Measurements from ENCODE around the gene NRL.
A peak's percentile ranks its signal among the peaks of the same experiment; 100 is the strongest.
"Not testable (repeated sequence)": the region's sequence is repeated elsewhere in the genome, so short reads cannot be mapped to it uniquely, and the experiment has no call there.

NRL gene

DNA sequence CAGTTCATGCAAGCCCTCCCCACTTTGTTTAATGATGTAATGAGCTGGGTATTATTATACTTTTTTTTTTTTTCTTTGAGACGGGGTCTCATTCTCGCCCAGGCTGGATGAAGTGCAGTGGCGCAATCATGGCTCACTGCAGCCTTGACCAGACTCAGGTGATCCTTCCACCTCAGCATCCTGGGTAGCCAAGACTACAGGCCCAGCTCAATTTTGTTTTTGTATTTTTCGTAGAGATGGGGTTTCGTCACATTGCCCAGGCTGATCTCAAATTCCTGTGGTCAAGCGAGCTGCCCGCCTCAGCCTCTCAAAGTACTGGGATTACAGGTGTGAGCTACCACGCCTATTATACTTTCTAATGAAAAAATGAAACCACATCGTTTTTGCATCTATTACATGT is 4.7 kb downstream of the NRL start:
- Mint-ChIP-seq H3K4me3 (no peak overlapping the region), H3K27me3 (no peaks in the 10 kb centered on the region), H3K4me1 (ENCODE audit: low read depth in 2 of 2) (peaks cover 9 to 12% of the 10 kb centered on the region in 2 donors), H3K36me3 (ENCODE audit: insufficient read depth) (peaks cover 16% of the 10 kb centered on the region), H3K9me3 (no peaks in the 10 kb centered on the region), H3K27ac (no peak overlapping the region)
- DNase-seq (no peak), ATAC-seq (replicated peaks) (no peak)

DNA sequence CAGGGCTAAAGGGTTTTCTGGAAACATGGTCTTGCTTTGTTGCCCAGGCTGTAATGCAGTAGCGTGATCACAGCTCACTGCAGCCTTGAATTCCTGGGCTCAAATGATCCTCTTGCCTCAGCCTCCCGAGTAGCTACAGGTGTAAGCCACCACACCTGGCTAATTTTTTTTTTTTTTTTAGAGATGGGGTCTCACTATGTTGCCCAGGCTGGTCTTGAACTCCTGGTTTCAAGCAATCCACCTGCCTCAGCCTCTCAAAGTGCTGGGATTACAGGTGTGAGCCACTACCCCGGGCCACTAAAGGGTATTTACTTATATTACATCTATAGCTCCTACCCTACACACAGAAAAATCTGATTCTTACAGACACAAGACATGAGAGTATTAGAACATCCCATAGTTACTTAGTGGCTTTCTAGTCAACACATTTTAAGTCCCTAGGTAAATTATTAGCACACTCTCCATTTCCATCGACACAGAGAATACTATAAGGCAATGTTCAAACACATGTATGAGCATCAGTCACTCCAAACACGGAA is 6.3 kb downstream of the NRL start:
- ATAC-seq (replicated peaks) (no peak), DNase-seq (no peak)
- Mint-ChIP-seq H3K4me3 (no peak overlapping the region), H3K36me3 (ENCODE audit: insufficient read depth) (no peaks in the 10 kb centered on the region), H3K27me3 (no peaks in the 10 kb centered on the region), H3K27ac (peak overlapping the region; percentile 90 to 92), H3K4me1 (ENCODE audit: low read depth in 2 of 2) (peaks cover 6 to 11% of the 10 kb centered on the region in 2 donors), H3K9me3 (no peaks in the 10 kb centered on the region)

DNA sequence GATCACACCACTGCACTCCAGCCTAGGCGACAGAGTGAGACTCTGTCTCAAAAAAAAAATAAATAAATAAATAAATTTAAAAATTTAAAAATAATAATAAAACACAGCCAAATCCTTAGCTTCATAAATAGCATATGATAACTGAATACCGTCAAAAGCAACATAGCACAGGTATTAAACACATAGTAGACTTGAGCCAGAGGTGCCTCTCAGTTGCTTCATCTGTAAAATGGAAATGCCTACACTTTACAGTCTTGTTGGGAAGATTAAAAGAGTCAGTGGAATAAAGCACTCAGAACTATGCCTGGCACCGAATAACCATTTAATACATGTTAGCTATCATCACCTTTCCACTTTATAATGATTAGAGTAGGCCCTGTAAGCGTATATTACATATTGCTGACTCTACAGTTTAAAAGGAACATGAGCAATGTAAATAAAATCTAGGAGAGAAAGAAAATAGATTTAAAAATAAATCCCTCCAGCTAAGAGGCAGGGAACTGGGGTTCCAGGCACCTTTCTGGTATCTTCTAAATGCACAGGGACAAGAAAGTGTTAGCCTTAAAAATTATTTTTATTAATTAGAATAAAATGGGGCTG is 8.0 kb downstream of the NRL start:
- ATAC-seq (replicated peaks) (no peak), DNase-seq (no peak)
- H3K4me3 Mint-ChIP-seq, result no peak overlapping the region
- H3K9me3 Mint-ChIP-seq, result no peaks in the 10 kb centered on the region
- H3K36me3 Mint-ChIP-seq (ENCODE audit: insufficient read depth), result no peaks in the 10 kb centered on the region
- H3K27ac Mint-ChIP-seq, result no peak overlapping the region
- H3K27me3 Mint-ChIP-seq, result no peaks in the 10 kb centered on the region
- peaks cover 6 to 11% of the 10 kb centered on the region in 2 donors for H3K4me1 Mint-ChIP-seq (ENCODE audit: low read depth in 2 of 2)

DNA sequence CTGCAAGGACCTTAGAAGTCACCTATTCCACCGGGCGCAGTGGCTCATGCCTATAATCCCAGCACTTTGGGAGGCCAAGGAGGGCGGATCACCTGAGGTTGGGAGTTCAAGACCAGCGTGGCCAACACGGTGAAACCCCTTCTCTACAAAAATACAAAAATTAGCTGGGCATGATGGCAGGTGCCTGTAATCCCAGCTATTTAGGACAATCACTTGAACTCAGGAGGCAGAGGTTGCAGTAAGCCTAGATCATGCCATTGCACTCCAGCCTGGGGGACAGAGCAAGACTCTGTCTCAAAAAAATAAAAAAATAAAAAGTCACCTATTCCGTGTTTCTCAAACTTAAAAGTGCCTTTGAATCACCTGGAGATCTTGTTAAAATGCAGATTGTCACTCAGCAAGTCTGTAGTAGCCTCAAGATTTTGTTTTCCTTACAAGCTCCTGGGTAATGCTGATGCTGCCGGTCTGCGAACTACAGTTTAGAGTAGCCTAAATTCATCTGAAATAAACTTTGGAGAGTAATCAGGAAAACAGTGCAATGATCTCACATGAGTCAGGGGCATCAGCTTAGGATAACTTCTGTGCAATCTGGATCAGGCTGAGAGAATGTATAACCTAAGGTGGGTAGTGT is 9.0 kb downstream of the NRL start:
- not testable (repeated sequence) for ATAC-seq (replicated peaks); H3K27me3 Mint-ChIP-seq; H3K36me3 Mint-ChIP-seq (ENCODE audit: insufficient read depth); H3K27ac Mint-ChIP-seq; DNase-seq; H3K4me3 Mint-ChIP-seq; H3K9me3 Mint-ChIP-seq
- H3K4me1 Mint-ChIP-seq (ENCODE audit: low read depth in 2 of 2), result peaks cover 6 to 11% of the 10 kb centered on the region in 2 donors

DNA sequence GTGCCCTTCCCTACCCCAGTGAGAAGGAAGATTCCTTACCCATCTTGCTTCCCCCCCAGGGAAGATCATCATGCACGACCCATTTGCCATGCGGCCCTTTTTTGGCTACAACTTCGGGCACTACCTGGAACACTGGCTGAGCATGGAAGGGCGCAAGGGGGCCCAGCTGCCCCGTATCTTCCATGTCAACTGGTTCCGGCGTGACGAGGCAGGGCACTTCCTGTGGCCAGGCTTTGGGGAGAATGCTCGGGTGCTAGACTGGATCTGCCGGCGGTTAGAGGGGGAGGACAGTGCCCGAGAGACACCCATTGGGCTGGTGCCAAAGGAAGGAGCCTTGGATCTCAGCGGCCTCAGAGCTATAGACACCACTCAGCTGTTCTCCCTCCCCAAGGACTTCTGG is 11.3 kb downstream of the NRL start:
- H3K27me3 Mint-ChIP-seq, result no peaks in the 10 kb centered on the region
- DNase-seq (no peak), ATAC-seq (replicated peaks) (no peak)
- peaks cover under 1 to 4% of the 10 kb centered on the region in 2 donors for H3K4me1 Mint-ChIP-seq (ENCODE audit: low read depth in 2 of 2)
- H3K36me3 Mint-ChIP-seq (ENCODE audit: insufficient read depth), result peaks cover 11% of the 10 kb centered on the region
- H3K4me3 Mint-ChIP-seq, result no peak overlapping the region
- peak overlapping the region in 1 of 2 donors; percentile 2 for H3K27ac Mint-ChIP-seq
- no peaks in the 10 kb centered on the region for H3K9me3 Mint-ChIP-seq

DNA sequence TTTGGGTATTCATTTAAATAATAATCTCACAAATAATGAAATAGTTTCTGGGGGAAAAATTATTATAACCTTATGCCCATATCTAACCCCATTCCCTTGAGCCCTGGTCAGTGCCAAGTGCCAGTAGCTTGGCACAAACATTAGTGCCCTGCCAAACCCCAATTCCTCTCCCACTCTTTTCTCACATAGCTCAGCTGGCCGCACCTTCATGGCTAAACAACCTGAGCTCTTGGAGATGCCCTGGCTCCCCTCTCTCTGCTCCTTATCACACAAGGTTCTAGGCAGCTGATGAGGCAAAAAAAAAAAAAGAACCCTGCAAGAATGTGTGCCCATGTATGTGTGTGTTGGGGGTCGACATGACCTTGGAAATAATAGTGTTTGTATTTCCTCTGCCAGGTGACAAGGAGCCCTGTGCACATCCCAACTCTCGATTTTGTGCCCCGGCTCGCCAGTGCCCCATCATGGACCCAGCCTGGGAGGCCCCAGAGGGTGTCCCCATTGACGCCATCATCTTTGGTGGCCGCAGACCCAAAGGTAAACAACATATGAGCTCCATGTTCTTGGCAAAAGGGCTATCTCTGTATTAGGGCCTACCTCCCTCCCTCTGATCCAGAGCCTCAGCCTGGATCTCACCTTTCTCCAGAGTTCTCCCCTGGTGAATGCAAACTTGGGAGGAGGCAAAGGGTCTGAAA is 12.2 kb downstream of the NRL start:
- H3K36me3 Mint-ChIP-seq (ENCODE audit: insufficient read depth), result peaks cover 11% of the 10 kb centered on the region
- peak overlapping the region in 1 of 2 donors; percentile 2 for H3K27ac Mint-ChIP-seq
- H3K4me1 Mint-ChIP-seq (ENCODE audit: low read depth in 2 of 2), result no peaks in the 10 kb centered on the region
- H3K9me3 Mint-ChIP-seq, result no peaks in the 10 kb centered on the region
- H3K4me3 Mint-ChIP-seq, result no peak overlapping the region
- DNase-seq, result no peak
- H3K27me3 Mint-ChIP-seq, result no peaks in the 10 kb centered on the region
- no peak for ATAC-seq (replicated peaks)

DNA sequence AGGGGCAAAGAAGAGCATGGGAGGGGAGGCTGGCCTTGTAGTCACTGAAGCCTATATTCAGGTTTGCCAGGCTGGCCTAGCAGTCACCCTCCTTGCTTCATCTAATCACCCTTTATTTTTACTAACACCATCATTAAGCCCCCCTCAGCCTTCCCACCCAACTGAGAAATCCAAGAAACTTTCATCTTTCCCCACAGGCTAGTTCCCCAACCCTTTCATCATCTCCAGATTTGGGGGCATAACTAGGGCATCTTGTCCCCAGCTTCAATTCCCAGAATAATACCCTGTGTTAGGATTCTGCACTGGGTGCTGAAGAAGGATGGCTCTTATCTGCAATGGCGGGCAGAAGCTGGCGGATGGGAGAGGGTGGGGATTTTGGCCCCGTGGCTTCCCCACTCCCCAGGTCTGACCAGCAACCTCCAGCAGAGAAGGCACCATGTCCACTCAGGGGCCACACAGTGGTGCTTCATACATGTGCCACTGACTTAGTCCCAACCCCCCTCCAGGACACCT is 13.7 kb downstream of the NRL start:
- DNase-seq (no peak), ATAC-seq (replicated peaks) (no peak)
- H3K9me3 Mint-ChIP-seq, result no peaks in the 10 kb centered on the region
- no peak overlapping the region for H3K4me3 Mint-ChIP-seq
- no peaks in the 10 kb centered on the region for H3K27me3 Mint-ChIP-seq
- peaks cover 0 to 4% of the 10 kb centered on the region in 2 donors for H3K4me1 Mint-ChIP-seq (ENCODE audit: low read depth in 2 of 2)
- H3K27ac Mint-ChIP-seq, result peak overlapping the region in 1 of 2 donors; percentile 4
- H3K36me3 Mint-ChIP-seq (ENCODE audit: insufficient read depth), result peaks cover 11% of the 10 kb centered on the region

DNA sequence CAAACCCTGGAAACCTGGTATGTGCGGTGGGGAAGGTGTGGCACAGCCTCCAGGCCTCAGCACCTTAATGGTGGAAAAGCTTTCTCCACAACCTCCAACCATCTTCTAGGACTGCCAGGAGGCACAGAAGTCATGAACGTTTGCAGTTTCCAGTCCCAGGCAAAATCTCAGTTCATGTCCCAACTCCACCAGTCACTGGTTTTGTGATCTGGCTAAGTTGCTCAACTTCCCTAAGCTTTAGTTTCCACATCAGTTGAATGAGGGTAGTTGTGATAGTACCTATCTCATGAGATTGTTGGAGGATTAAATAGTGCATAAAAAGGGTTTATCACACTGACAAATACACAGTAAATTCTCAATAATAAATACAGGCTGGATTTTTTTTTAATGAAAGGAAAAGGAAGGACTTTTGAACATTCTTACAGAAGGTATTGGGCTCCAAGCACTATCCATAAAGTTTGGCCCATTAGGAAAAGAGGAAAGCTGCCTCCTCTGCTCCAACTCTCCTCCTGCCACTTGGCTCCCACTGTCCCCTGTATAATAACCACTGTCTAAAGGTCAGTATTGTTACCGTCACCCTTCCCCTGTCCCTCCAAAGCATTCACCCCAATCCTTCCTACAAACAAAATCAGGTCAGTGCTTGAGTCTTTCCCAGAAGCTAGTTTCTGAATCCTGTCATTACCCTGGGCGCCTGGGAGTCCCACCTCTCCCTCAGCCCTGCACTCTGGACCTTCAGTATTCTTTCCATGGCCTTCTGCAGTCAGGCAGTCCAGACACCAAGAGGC is 14.4 kb downstream of the NRL start:
- no peak for DNase-seq
- H3K27me3 Mint-ChIP-seq, result no peaks in the 10 kb centered on the region
- H3K27ac Mint-ChIP-seq, result peak overlapping the region in 1 of 2 donors; percentile 4
- H3K4me3 Mint-ChIP-seq, result no peak overlapping the region
- H3K9me3 Mint-ChIP-seq, result no peaks in the 10 kb centered on the region
- no peak for ATAC-seq (replicated peaks)
- H3K36me3 Mint-ChIP-seq (ENCODE audit: insufficient read depth), result peaks cover 11% of the 10 kb centered on the region
- peaks cover 4 to 9% of the 10 kb centered on the region in 2 donors for H3K4me1 Mint-ChIP-seq (ENCODE audit: low read depth in 2 of 2)

DNA sequence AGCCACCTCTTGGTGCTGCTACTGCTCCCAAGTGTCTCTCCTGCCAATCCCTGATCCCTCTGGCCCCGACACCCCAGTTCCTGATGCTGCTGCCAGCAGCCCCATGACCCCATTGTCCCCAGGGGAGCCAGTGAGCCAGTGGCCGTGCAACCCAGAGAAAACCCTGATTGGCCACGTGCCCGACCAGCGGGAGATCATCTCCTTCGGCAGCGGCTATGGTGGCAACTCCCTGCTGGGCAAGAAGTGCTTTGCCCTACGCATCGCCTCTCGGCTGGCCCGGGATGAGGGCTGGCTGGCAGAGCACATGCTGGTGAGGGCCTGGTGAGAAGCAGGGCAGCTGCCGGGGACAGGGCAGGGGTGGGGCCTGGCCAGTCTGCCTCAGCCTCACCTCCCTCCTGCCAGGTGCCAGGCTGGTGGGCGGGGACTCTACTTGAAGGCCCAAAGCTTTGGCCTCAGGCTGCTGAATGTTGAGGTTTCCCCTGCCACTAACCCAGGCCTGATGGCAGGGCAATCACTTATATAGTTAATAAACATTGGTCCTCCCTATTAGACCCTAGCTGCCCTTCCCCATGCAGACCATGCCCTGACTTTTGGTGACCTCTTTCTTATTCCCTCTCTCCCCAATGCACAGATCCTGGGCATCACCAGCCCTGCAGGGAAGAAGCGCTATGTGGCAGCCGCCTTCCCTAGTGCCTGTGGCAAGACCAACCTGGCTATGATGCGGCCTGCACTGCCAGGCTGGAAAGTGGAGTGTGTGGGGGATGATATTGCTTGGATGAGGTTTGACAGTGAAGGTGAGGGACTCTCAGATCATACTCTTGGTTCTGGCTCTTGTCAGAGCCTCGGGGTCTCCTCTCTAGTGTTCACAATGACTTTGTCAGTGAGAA is 15.6 kb downstream of the NRL start:
- H3K27ac Mint-ChIP-seq, result no peak overlapping the region
- DNase-seq, result no peak
- no peak for ATAC-seq (replicated peaks)
- H3K9me3 Mint-ChIP-seq, result no peaks in the 10 kb centered on the region
- peaks cover 14 to 17% of the 10 kb centered on the region in 2 donors for H3K4me1 Mint-ChIP-seq (ENCODE audit: low read depth in 2 of 2)
- H3K36me3 Mint-ChIP-seq (ENCODE audit: insufficient read depth), result peaks cover 15% of the 10 kb centered on the region
- no peak overlapping the region for H3K4me3 Mint-ChIP-seq
- no peaks in the 10 kb centered on the region for H3K27me3 Mint-ChIP-seq

DNA sequence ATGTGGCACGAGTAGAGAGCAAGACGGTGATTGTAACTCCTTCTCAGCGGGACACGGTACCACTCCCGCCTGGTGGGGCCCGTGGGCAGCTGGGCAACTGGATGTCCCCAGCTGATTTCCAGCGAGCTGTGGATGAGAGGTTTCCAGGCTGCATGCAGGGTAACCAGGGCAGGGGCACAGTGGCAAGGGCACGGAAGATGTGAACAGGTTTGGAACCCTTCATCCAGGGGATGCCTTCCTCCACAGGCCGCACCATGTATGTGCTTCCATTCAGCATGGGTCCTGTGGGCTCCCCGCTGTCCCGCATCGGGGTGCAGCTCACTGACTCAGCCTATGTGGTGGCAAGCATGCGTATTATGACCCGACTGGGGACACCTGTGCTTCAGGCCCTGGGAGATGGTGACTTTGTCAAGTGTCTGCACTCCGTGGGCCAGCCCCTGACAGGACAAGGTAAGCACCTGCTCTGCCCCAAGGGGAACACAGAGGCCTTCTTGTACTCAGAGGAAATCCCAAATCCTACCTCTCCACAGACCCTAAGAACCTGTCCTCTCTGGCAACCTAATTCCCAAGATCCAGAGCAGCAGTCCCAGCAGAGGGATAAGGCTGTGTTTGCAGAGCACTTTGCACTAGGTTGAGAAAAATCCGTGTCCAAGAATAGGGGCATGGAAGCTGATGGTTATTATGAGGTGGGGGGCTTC is 16.4 kb downstream of the NRL start:
- peaks cover 15% of the 10 kb centered on the region for H3K36me3 Mint-ChIP-seq (ENCODE audit: insufficient read depth)
- no peak for ATAC-seq (replicated peaks)
- no peak for DNase-seq
- peak overlapping the region in 1 of 2 donors; percentile 35 for H3K27ac Mint-ChIP-seq
- H3K4me3 Mint-ChIP-seq, result no peak overlapping the region
- H3K4me1 Mint-ChIP-seq (ENCODE audit: low read depth in 2 of 2), result peaks cover 17 to 20% of the 10 kb centered on the region in 2 donors
- H3K27me3 Mint-ChIP-seq, result no peaks in the 10 kb centered on the region
- no peaks in the 10 kb centered on the region for H3K9me3 Mint-ChIP-seq

DNA sequence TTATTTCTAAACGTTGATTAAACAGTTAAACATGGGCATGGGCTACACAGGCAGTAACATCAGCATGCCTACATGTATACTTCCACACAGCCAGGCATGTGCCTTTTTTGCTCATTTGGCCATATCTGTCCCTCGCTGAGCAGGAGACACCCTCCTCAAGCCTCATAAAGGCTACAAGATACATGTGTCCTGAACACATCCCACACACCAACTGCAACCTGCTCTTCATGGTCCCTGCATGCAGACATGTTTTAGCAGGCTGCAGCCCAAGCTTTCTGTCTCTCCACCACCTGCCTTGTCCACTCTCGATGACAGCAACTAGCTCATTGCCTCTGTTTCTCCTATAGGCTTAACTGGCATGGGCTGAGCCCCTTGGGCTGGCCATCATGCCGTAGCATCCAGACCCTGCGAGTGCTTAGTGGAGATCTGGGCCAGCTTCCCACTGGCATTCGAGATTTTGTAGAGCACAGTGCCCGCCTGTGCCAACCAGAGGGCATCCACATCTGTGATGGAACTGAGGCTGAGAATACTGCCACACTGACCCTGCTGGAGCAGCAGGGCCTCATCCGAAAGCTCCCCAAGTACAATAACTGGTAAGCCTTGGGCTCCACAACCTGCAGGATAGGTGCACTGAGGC is 18.1 kb downstream of the NRL start:
- Mint-ChIP-seq H3K36me3 (ENCODE audit: insufficient read depth) (peaks cover 19% of the 10 kb centered on the region), H3K4me3 (peak overlapping the region in 1 of 2 donors; percentile 24), H3K4me1 (ENCODE audit: low read depth in 2 of 2) (peaks cover 24 to 29% of the 10 kb centered on the region in 2 donors), H3K27me3 (no peaks in the 10 kb centered on the region), H3K27ac (no peak overlapping the region), H3K9me3 (no peaks in the 10 kb centered on the region)
- ATAC-seq (replicated peaks) (no peak), DNase-seq (no peak)
